ENCODE data around the gene MRGPRX2.

Gene MRGPRX2

DNA sequence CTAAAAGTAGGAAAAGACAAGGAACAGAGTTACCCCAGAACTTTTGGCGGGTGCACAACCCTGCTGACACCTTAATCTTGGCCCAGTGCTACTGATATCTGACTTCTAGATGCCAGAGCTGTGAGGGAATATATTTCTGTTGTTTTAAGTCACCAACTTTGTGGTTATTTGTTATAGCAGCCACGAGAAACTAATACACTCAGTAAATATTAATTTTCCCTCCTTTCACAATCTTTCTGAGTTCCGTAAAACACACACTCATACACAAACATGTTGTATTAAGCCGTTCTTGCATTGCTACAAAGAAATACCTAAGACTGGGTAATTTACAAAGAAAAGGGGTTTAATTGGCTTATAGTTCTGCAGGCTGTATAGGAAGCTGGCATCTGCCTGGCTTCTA is 40.4 kb upstream of the MRGPRX2 start:
- peaks cover 24% of the 10 kb centered on the region for H3K4me1 Mint-ChIP-seq
- H3K27ac Mint-ChIP-seq: no peak overlapping the region
- peaks cover 13% of the 10 kb centered on the region for H3K27me3 Mint-ChIP-seq (ENCODE audit: low read depth, poor library complexity)
- TF ChIP-seq, protein P1, sequence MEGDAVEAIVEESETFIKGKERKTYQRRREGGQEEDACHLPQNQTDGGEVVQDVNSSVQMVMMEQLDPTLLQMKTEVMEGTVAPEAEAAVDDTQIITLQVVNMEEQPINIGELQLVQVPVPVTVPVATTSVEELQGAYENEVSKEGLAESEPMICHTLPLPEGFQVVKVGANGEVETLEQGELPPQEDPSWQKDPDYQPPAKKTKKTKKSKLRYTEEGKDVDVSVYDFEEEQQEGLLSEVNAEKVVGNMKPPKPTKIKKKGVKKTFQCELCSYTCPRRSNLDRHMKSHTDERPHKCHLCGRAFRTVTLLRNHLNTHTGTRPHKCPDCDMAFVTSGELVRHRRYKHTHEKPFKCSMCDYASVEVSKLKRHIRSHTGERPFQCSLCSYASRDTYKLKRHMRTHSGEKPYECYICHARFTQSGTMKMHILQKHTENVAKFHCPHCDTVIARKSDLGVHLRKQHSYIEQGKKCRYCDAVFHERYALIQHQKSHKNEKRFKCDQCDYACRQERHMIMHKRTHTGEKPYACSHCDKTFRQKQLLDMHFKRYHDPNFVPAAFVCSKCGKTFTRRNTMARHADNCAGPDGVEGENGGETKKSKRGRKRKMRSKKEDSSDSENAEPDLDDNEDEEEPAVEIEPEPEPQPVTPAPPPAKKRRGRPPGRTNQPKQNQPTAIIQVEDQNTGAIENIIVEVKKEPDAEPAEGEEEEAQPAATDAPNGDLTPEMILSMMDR (IDR thresholded peaks at IDR 0.05): no peak
- peaks cover 10% of the 10 kb centered on the region for H3K9me3 Mint-ChIP-seq
- H3K4me3 Mint-ChIP-seq: no peak overlapping the region
- no peaks in the 10 kb centered on the region for H3K36me3 Mint-ChIP-seq (ENCODE audit: low read depth)
- DNase-seq: no peak

DNA sequence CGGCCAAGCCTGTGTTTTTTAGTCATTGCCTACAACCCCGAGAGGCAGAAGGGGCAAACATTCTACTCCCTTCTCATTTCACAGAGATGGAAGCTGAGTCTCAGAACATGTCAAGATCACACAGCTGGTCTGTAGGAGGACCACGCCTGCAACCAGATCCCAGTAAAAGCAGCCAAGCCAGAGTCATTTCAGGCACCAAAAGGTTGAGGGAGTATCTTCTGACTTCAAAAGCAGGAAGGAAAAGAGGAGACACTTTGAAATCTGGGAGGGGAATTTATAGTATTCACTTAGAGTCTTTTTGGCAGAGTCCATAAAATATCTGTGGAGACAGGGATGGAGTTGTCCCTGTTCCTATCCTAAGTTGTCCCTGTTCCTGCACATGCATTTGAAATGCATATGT is 38.6 kb upstream of the MRGPRX2 start:
- Mint-ChIP-seq H3K27me3 (ENCODE audit: low read depth, poor library complexity) (peaks cover 13% of the 10 kb centered on the region), H3K36me3 (ENCODE audit: low read depth) (no peaks in the 10 kb centered on the region), H3K4me3 (no peak overlapping the region)

GRCh38 chr11:19094859-19095258 is 34.3 kb upstream of the MRGPRX2 start:
- Mint-ChIP-seq H3K27me3 (ENCODE audit: low read depth, poor library complexity) (peaks cover 7% of the 10 kb centered on the region), H3K9me3 (no peaks in the 10 kb centered on the region), H3K27ac (no peak overlapping the region), H3K36me3 (ENCODE audit: low read depth) (no peaks in the 10 kb centered on the region), H3K4me3 (no peak overlapping the region), H3K4me1 (peaks cover 13% of the 10 kb centered on the region)
- TF ChIP-seq, protein P1 (IDR thresholded peaks at IDR 0.05): no peak
- DNase-seq: no peak

More for the DNA sequence above, 38.6 kb upstream of the MRGPRX2 start:
- H3K27ac Mint-ChIP-seq: no peak overlapping the region
- TF ChIP-seq, protein P1 (IDR thresholded peaks at IDR 0.05): no peak
- H3K4me1 Mint-ChIP-seq: peaks cover 25% of the 10 kb centered on the region
- DNase-seq: no peak
- H3K9me3 Mint-ChIP-seq: peaks cover 10% of the 10 kb centered on the region

GRCh38 chr11:19093976-19094375 is 33.5 kb upstream of the MRGPRX2 start:
- Mint-ChIP-seq H3K27me3 (ENCODE audit: low read depth, poor library complexity) (peaks cover 7% of the 10 kb centered on the region), H3K4me3 (no peak overlapping the region), H3K4me1 (peaks cover 4% of the 10 kb centered on the region), H3K36me3 (ENCODE audit: low read depth) (no peaks in the 10 kb centered on the region), H3K27ac (no peak overlapping the region), H3K9me3 (no peaks in the 10 kb centered on the region)
- TF ChIP-seq, protein P1 (IDR thresholded peaks at IDR 0.05): no peak
- DNase-seq: no peak

DNA sequence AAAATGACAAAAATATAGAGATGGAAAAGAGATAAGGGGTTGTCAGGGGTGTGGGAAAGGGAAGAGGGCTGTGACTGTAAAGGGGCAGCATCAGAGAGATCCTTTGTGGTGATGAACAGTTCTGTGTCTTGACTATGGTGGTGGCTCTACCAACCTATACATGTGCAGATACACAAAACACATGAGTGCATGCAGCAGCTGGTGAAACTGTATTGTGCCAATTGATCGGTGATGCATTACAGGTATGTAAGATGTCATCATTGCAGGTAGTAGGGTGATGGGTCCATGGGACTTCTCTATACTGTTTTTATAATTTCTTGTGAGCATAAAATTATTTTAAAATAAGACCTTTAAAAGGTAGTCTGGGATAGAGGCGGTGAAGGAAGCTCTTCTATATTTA is 32.3 kb upstream of the MRGPRX2 start:
- TF ChIP-seq, protein P1 (IDR thresholded peaks at IDR 0.05): no peak
- H3K27me3 Mint-ChIP-seq (ENCODE audit: low read depth, poor library complexity): peaks cover 7% of the 10 kb centered on the region
- no peaks in the 10 kb centered on the region for H3K36me3 Mint-ChIP-seq (ENCODE audit: low read depth)
- no peaks in the 10 kb centered on the region for H3K9me3 Mint-ChIP-seq
- no peak for DNase-seq
- no peak overlapping the region for H3K27ac Mint-ChIP-seq
- H3K4me1 Mint-ChIP-seq: peaks cover 4% of the 10 kb centered on the region
- no peak overlapping the region for H3K4me3 Mint-ChIP-seq

GRCh38 chr11:19092342-19092741 is 31.8 kb upstream of the MRGPRX2 start:
- Mint-ChIP-seq H3K4me3 (no peak overlapping the region), H3K9me3 (no peaks in the 10 kb centered on the region), H3K4me1 (peaks cover 4% of the 10 kb centered on the region), H3K36me3 (ENCODE audit: low read depth) (no peaks in the 10 kb centered on the region), H3K27ac (no peak overlapping the region), H3K27me3 (ENCODE audit: low read depth, poor library complexity) (peaks cover 7% of the 10 kb centered on the region)
- no peak for DNase-seq
- TF ChIP-seq, protein P1 (IDR thresholded peaks at IDR 0.05): no peak
